Lung (tissue), 12 donors: ENCODE data around the gene MINDY3. TPM values are rescaled to one million over a fixed set of nuclear protein-coding genes. Genes with fewer than 3 reads are reported as not detected.

ENCODE experiments used
- ATAC-seq: fragments of 200-7000 bp; cut with Tn5 transposase; one replicate; pipeline ENCODE4 v1.9.1; 2020; ENCODE audit warnings: moderate number of reproducible peaks; ENCODE audit not compliant: insufficient read depth, low FRiP score
- DNase-seq, 3 donors: peaks; one replicate each; pipeline ENCODE4 v3.0.0-alpha.2; 2013 to 2017
- H3K27ac ChIP-seq, 2 donors: one replicate each; pipeline ENCODE4 v1.5.1; 2013; ENCODE audit warnings: mild to moderate bottlenecking in 2 of 2, moderate library complexity in 2 of 2, control low read depth in 1 of 2, inconsistent platforms in 1 of 2, low read depth in 1 of 2, low read length in 1 of 2
- H3K27me3 ChIP-seq, 3 donors: one replicate each; pipeline ENCODE4 v1.5.1; 2013; ENCODE audit warnings: low read length in 2 of 3; ENCODE audit not compliant: control insufficient read depth in 3 of 3, insufficient read depth in 3 of 3
- H3K36me3 ChIP-seq, 4 donors: one replicate each; pipeline ENCODE4 v1.5.1; 2013; ENCODE audit warnings: low read length in 4 of 4, mild to moderate bottlenecking in 1 of 4, moderate library complexity in 1 of 4; ENCODE audit not compliant: control insufficient read depth in 4 of 4, insufficient read depth in 4 of 4
- H3K4me1 ChIP-seq, 5 donors: one replicate each; pipeline ENCODE4 v1.5.1; 2013; ENCODE audit warnings: low read length in 5 of 5, mild to moderate bottlenecking in 2 of 5, moderate library complexity in 1 of 5; ENCODE audit not compliant: control insufficient read depth in 5 of 5, insufficient read depth in 5 of 5
- H3K4me3 ChIP-seq: one replicate; pipeline ENCODE4 v1.5.1; 2013; ENCODE audit warnings: mild to moderate bottlenecking, control low read depth, moderate library complexity
- H3K9ac ChIP-seq, 2 donors: one replicate each; pipeline ENCODE4 v1.5.1; 2013; ENCODE audit warnings: low read length in 2 of 2, control low read depth in 1 of 2; ENCODE audit not compliant: insufficient read depth in 1 of 2
- H3K9me3 ChIP-seq, 4 donors: one replicate each; pipeline ENCODE4 v1.5.1; 2013; ENCODE audit warnings: low read length in 3 of 4, mild to moderate bottlenecking in 1 of 4, moderate library complexity in 1 of 4; ENCODE audit not compliant: control insufficient read depth in 4 of 4, insufficient read depth in 3 of 4
- WGBS, 2 donors: extraction: QIAGEN DNeasy Blood & Tissue Kit; methylation state at CpG; one replicate each; pipeline ENCODE4 v1.1.7; 2013; 5-methylcytosine and 5-hydroxymethylcytosine counted together
- polyA plus RNA-seq, 2 donors: library from polyadenylated mRNA; stranded (reverse); fragments of 200-250 nt; gene quantifications; one replicate each; pipeline ENCODE4 v1.2.1, GENCODE V29; 2013
- total RNA-seq, 2 donors: library from RNA; depleted of rRNA in 1 of 2; stranded (reverse); fragments of >200 nt in 1 of 2; gene quantifications; one replicate each; pipeline ENCODE4 v1.2.1, GENCODE V29; 2014 to 2021
- TF ChIP-seq, protein P1 (sequence below): IDR thresholded peaks from 2 replicates; pipeline ENCODE4 v1.5.1; 2012; ENCODE audit warnings: mild to moderate bottlenecking; ENCODE audit errors: control extremely low read depth, extremely low read depth
- donor health status: control.
- donor health status: control.
- donor health status: Bipolar disorder and iron deficiency.
- donor health status: healthy.
- donor health status: DM: yes; HTN: yes; CAD: no.

MINDY3 gene
- total and polyA plus RNA-seq, 4 donors: 13.9 to 61.7 (median 24.6) TPM

- Histone ChIP-seq H3K4me3 (no peak overlapping the region), H3K9ac (no peak overlapping the region), H3K4me1 (peaks cover 0 to 20% (median 2%) of the 10 kb centered on the region in 5 donors), H3K27ac (no peak overlapping the region), H3K36me3 (peaks cover 2 to 11% (median 6%) of the 10 kb centered on the region in 4 donors), H3K27me3 (no peaks in the 10 kb centered on the region), H3K9me3 (peaks cover 0 to 4% (median 0%) of the 10 kb centered on the region in 4 donors)
- TF ChIP-seq, protein P1, sequence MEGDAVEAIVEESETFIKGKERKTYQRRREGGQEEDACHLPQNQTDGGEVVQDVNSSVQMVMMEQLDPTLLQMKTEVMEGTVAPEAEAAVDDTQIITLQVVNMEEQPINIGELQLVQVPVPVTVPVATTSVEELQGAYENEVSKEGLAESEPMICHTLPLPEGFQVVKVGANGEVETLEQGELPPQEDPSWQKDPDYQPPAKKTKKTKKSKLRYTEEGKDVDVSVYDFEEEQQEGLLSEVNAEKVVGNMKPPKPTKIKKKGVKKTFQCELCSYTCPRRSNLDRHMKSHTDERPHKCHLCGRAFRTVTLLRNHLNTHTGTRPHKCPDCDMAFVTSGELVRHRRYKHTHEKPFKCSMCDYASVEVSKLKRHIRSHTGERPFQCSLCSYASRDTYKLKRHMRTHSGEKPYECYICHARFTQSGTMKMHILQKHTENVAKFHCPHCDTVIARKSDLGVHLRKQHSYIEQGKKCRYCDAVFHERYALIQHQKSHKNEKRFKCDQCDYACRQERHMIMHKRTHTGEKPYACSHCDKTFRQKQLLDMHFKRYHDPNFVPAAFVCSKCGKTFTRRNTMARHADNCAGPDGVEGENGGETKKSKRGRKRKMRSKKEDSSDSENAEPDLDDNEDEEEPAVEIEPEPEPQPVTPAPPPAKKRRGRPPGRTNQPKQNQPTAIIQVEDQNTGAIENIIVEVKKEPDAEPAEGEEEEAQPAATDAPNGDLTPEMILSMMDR: no peak
- DNase-seq (no peak), ATAC-seq (no peak)
- 86 to 94% methylated on average over 5 of the region's 5 CpGs for WGBS, 2 donors
These were observed 54.8 kb downstream of the MINDY3 start for GRCh38 chr10:15805395-15806058.

DNA sequence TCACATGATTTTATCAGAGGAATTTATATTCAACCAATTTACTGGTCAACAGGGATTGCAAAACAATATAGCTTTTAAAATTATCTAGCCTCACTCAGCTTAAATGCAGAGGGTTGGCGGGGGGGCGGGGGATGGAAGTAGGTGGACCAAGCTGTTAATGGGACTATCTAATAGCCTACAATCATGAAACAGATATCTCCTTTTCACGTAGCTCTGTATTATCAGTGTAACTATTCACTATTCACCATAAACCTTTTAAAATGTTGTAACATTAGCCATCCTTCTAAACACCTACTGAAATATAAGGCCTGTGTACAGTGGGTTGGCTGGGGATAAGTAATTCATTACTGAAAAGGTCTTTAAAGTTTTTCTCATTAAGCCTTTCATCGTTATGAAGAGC is 56.2 kb downstream of the MINDY3 start:
- no peaks in the 10 kb centered on the region for H3K27me3 ChIP-seq

DNA sequence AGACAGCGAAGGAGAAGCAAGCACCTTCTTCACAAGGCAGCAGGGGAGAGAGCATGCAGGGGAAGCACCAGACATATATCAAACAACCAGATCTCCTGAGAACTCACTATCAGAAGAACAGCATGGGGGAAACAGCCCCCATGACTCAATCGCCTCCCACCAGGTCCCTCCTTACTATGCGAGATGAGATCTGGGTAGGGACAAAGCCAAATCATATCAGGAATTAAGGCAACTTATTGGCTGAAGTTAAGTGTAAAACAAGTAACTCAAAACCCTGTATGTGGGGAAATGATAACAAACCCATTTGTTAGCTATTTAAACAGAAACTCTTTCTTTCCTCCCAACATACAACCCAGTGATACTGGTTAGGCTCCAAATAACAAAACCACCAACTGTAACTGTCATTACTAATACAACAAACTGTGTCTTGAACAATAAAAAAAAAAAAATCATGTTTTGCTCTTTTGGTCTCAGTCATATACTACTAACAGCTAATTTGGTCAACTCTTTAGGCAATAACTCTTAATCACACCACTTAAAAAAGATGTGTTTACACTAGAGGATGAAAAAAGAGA is 57.8 kb downstream of the MINDY3 start:
- H3K27me3 ChIP-seq: no peaks in the 10 kb centered on the region
- no peak overlapping the region for H3K27ac ChIP-seq
- TF ChIP-seq, protein P1: no peak
- no peak overlapping the region for H3K4me3 ChIP-seq
- H3K4me1 ChIP-seq: peaks cover 0 to 20% (median 2%) of the 10 kb centered on the region in 5 donors
- no peak overlapping the region for H3K9ac ChIP-seq
- H3K9me3 ChIP-seq: peaks cover 0 to 4% (median 0%) of the 10 kb centered on the region in 4 donors
- ATAC-seq (no peak), DNase-seq (peak in 2 of 3 donors; percentile 87 to 90)
- peaks cover 5 to 11% (median 8%) of the 10 kb centered on the region in 4 donors for H3K36me3 ChIP-seq
- 77 to 89% methylated on average over 3 of the region's 3 CpGs for WGBS, 2 donors

More for the DNA sequence above, 56.2 kb downstream of the MINDY3 start:
- no peak overlapping the region for H3K4me3 ChIP-seq
- H3K4me1 ChIP-seq: peaks cover 0 to 20% (median 2%) of the 10 kb centered on the region in 5 donors
- no peak overlapping the region for H3K9ac ChIP-seq
- TF ChIP-seq, protein P1: no peak
- DNase-seq (no peak), ATAC-seq (no peak)
- WGBS, 2 donors: 95 to 98% methylated on average over 4 of the region's 4 CpGs
- H3K36me3 ChIP-seq: peaks cover 5 to 11% (median 8%) of the 10 kb centered on the region in 4 donors
- peaks cover 0 to 4% (median 0%) of the 10 kb centered on the region in 4 donors for H3K9me3 ChIP-seq
- no peak overlapping the region for H3K27ac ChIP-seq
